Right lobe of liver (tissue), 4 donors: ENCODE measurements around the gene SIPA1.

Source experiments
- CTCF ChIP-seq, 4 donors: fragments of 200-600 bp in 3 of 4; fragments of 450-650 bp in 1 of 4; IDR thresholded peaks; one replicate each; pipeline versions ENCODE4 v1.5.1 to v1.8.0; 2016 to 2022; ENCODE audit warnings: antibody characterized with exemption in 4 of 4, mild to moderate bottlenecking in 2 of 4
- POLR2A ChIP-seq: fragments of 450-650 bp; IDR thresholded peaks from one replicate; pipeline ENCODE4 v1.6.1; 2017; ENCODE audit warnings: antibody characterized with exemption, mild to moderate bottlenecking
- donor health status: DM: no; HTN: no; CAD: no.
- donor health status: DM: no; HTN: no; CAD: no.
- donor health status: DM: no; HTN: yes; CAD: no.

GRCh38 chr11:65611758-65612603 lies 25.9 kb upstream of the SIPA1 start:
- no peak for TF ChIP-seq CTCF (IDR thresholded peaks at IDR 0.05)
- TF ChIP-seq POLR2A, result no peak
